GM19468 (cell line): ENCODE results near the gene LANCL1.
A peak's percentile ranks its signal among the peaks of the same experiment; 100 is the strongest.
"Not testable (repeated sequence)": the region's sequence is repeated elsewhere in the genome, so short reads cannot be mapped to it uniquely, and the experiment has no call there.

Experiments
- ATAC-seq: cut with Tn5 transposase; IDR thresholded peaks from one replicate; pipeline ENCODE4 v1.9.1; 2021; ENCODE audit warnings: mild to moderate bottlenecking, moderate library complexity, moderate number of reproducible peaks; ENCODE audit not compliant: unreplicated experiment; ENCODE audit errors: extremely low read depth

LANCL1 gene

DNA sequence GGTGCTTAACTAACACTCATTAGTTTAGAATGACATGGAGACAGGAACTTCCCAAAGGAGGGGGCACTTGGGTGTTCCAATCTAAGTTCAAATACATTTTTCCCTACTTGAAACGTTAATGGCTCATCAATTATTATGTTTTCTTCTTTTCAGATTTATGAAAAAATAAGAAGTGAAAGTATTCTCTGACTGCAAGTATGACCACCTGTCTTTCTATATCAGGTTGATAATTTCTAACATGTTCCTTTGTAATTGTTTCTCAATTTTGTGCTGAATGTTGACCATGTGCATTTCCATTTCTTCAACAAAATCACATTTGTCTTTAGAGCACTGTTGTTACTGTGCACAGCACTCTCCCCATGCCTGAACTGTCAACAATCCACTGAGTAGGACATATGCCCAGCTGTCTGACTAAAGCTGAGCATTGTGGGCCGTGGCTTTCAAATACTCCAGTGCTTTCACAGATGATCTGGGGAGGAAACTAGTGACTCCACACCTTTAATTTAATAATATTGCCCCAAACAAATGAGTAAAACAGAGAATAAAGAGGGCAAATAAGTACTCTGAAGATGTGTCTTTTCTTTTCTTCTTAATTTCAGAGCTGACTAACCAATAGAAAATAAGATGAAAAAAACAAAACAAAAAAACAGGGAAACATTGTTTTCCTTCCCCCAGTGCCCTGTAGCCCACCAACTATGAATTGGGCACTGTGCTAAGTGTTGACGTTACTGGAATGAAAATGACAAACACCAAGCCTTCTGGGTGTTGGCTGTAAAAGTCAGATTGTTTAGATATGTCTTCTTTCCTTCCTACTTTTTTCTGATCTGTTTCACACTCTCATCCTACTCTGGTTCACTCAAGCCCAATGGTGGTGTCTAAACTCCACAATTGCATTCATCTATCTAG is 16.0 kb downstream of the LANCL1 start:
- no peak for ATAC-seq

- no peak for ATAC-seq
These were observed 16.7 kb downstream of the LANCL1 start for GRCh38 chr2:210459880-210460279.

GRCh38 chr2:210459407-210459806 is 17.2 kb downstream of the LANCL1 start:
- no peak for ATAC-seq

GRCh38 chr2:210458395-210458794 is 18.2 kb downstream of the LANCL1 start:
- ATAC-seq, result no peak

GRCh38 chr2:210456571-210456970 is 20.0 kb downstream of the LANCL1 start:
- no peak for ATAC-seq

- no peak for ATAC-seq
These were observed 22.2 kb downstream of the LANCL1 start for GRCh38 chr2:210454336-210454735.

DNA sequence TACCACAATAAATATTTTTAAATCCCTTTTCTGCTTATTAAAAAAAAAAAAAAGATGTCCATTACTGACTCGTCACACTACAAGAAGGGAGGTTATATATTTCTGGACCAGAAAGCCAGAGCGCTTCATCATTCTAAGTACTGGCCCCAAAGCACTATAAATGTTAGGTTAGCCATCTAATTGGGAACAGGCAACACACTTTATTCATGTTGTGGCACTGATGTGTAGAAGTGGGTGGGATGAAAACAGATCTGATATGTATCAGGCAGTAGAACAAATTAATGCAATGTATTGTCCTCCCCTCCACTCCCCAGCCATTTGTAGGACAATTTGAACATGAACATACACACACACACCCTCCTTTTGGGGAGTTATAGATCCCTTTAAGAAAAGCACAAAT is 24.4 kb downstream of the LANCL1 start:
- no peak for ATAC-seq

DNA sequence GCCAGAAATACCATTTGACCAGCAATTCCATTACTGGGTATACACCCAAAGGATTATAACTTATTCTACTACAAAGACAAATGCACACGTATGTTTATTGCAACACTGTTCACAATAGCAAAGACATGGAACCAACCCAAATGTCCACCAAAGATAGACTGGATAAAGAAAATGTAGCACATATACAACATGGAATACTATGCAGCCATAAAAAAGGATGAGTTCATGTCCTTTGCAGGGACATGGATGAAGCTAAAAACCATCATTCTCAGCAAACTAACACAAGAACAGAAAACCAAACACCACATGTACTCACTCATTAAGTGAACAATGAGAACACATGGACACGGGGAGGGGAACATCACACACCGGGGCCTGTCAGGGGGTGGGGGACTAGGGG is 25.6 kb downstream of the LANCL1 start:
- not testable (repeated sequence) for ATAC-seq

GRCh38 chr2:210445732-210446131 is 30.8 kb downstream of the LANCL1 start:
- ATAC-seq, result no peak

DNA sequence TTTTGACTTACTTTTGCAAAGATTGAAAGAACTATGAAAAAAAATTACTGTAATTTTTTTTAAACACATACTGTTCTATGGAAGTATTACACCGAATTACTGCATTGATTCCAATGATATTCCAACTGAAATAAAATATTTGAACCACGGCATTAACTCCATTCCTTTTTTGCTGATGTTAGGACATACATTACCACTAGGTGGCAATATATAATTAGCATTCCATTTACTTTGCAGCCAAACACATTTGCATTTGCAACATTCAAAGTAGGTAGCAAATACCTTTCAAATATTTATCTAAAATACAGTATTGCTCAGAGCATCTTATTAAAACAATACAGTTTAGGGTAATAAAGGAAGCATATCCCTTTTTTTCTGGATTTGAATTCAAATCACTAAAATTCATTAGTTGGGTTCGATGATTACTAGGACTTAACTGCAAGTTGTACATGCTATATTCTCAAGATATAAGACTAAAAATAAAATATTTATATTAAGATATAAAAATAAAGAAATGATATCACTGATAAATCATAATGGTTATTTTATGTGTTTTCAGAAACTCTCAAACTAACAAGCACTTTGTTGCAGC is 31.3 kb downstream of the LANCL1 start:
- ATAC-seq, result no peak

DNA sequence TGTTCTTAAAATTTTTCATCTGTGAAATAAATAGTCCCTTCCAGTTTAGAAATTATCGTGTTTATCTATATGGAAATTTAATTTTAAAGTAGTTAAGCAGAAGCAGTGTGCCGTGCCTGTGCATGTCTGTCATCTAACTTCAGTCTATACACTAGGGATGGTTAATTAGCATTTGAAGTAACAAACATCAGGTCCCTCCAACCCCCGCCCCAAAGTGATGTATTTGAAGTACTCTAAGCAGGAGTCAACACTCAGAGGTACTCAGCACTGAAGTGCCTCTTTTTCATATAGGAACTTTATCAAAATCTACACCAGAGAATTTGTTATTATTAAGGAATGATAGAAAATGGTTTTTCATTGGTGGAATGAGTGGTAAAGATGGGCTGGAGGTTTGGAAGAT is 33.0 kb downstream of the LANCL1 start:
- no peak for ATAC-seq

DNA sequence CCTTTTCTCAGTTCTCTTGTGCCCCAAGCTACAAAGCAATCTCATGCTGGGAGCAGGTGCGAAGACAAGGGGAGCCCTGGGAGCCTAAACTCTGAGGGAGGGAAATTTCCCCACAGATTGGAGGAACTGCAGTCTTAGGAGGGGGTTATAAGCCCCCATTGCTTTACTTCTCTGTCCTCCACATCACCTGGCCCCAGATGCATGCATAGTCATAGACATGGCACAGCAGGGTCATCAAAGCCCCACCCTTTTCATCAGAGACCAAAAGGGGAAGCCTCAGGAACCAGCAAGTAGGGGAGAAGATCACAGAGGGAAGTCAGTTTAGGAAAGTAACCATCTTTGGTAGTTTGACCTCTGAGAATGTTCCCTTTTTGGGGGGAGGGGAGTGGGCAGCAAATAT is 33.7 kb downstream of the LANCL1 start:
- no peak for ATAC-seq

DNA sequence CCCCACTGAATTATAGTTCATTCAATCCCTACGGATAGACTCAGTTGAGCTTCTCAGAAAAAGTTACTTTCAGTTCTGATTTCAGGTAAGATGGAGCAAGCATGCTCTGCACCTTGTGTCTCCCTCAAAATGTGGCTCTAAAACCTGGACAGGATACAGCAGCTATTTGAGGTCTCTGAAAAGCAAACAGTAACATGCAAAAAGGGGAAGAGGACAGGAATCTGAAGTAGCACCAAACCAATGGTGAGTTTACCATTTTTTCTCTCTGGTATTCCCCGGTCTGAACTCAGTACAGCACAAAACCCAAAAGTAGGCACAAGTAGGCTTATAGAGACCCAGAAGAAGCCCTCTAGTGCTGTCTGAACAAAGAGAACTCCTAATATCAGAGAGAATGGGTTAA is 34.1 kb downstream of the LANCL1 start:
- ATAC-seq, result peak; percentile 48

- no peak for ATAC-seq
These were observed 36.4 kb downstream of the LANCL1 start for GRCh38 chr2:210440206-210440605.

DNA sequence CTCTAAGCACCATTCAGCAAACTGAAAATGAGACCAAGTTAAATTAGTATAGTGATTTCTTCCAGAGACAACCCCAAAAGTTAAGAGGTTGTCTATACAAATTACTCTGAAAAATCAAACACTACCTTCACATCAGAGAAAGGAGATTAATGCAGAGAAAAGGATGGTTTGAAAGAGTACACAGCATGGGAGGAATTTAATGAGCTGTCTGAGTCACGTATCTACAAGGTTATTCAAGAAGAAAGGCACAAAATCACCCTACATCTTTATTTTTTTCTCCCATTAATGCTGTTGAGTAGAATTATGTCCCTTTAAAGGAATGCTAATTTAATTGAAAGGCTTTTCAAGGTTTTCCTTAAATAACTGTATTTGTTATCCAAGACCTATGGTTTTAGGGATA is 41.1 kb downstream of the LANCL1 start:
- no peak for ATAC-seq

GRCh38 chr2:210432633-210433032 is 43.9 kb downstream of the LANCL1 start:
- no peak for ATAC-seq

- no peak for ATAC-seq
These were observed 47.0 kb downstream of the LANCL1 start for GRCh38 chr2:210429403-210430137.

DNA sequence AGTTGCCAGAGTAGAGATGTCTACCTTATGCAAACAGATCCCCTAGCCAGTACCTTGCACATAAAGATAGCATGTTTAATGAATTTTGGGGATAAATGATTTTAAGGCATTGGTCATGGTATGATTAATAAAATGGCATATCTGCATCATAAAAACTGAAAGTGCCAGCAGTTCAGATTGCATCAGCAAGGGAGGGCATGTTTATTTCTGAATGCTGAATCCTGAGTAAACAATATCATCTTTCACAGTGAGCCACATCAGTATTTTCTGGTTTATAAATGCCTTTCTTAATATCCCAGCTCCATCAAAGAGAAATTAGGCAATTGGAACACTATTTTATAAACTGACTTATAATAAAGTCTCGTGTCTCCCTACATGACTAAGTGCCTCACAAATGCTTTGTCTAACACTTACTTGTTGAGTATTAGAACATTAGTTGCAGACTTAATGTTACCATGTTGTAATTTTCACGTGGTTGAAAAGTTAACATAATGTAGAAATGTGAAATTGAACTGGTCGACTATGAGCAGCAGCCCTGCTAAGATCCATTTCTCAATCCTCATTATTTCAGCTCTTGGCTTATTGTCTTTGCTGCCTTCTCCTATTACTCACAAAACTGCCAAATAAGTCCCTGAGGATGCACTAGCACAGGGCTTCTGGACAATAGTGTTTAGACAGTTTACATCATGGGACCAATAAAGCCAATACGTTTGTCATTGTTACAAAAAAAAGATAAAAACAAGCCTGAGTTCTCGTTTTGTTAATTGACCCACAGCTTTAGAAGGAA is 48.0 kb downstream of the LANCL1 start:
- ATAC-seq, result no peak

DNA sequence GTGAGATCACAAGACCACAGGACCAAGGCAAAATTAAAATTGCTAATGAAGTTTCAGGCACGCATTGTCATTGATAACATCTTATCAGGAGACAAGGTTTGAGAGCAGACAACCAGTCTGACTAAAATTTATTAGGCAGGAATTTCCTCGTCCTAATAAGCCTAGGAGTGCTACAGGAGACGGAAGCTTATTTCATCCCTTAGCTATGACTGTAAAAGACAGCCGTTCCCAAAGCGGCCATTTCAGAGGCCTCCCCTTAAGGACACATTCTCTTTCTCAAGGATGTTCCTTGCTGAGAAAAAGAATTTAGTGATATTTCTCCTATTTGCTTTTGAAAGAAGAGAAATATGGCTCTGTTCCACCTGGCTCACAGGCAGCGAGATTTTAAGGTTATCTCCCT is 49.2 kb downstream of the LANCL1 start:
- not testable (repeated sequence) for ATAC-seq

GRCh38 chr2:210422366-210422765 is 54.2 kb downstream of the LANCL1 start:
- no peak for ATAC-seq
